AG10803 (cell line): Measurements from ENCODE around the gene EXO1.
A peak's percentile ranks its signal among the peaks of the same experiment; 100 is the strongest.

ENCODE experiments used
- DNase-seq: peaks from one replicate; pipeline ENCODE4 v3.0.0; 2010; ENCODE audit warnings: low read depth
- H3K4me3 ChIP-seq: 2 replicates; pipeline ENCODE4 v1.5.1; 2011; ENCODE audit warnings: mild to moderate bottlenecking, low read length, control low read depth
- TF ChIP-seq, protein P1 (sequence below): conservative IDR thresholded peaks from 2 replicates; pipeline ENCODE4 v1.5.1; 2011; ENCODE audit warnings: mild to moderate bottlenecking, low read length, control low read depth, inconsistent platforms

The EXO1 gene

DNA sequence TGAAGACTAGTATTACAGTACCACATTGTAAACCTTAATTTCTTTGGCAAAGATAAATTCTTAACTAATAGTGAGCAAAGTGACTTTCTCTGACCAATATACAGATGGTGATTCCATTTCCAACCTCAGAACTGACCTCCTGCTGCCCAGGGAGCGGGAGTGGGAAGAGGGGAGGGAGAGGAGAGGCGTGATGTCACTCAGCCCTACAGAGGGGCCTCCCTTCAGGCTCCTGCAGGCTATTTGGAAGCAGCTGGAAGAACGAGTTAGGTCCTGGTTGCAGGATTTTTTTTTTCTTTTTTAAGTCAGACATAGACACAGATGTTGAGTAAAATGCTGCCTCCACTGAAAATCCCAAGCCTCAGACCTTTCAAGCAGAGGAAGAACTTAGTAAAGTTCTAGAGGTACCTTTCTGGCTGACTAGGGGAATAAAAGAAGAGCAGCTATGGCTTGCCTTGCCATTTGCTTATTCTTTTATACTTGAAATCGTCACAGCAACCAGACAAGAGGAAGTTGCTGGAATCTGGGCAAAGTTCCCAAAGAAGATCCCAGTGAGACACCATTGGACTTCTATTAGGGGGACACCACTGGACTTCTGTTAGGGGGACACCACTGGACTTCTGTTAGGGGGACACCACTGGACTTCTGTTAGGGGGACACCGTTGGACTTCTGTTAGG is 54.5 kb downstream of the EXO1 start:
- no peak overlapping the region for H3K4me3 ChIP-seq
- peak; percentile 33 for DNase-seq
- TF ChIP-seq, protein P1, sequence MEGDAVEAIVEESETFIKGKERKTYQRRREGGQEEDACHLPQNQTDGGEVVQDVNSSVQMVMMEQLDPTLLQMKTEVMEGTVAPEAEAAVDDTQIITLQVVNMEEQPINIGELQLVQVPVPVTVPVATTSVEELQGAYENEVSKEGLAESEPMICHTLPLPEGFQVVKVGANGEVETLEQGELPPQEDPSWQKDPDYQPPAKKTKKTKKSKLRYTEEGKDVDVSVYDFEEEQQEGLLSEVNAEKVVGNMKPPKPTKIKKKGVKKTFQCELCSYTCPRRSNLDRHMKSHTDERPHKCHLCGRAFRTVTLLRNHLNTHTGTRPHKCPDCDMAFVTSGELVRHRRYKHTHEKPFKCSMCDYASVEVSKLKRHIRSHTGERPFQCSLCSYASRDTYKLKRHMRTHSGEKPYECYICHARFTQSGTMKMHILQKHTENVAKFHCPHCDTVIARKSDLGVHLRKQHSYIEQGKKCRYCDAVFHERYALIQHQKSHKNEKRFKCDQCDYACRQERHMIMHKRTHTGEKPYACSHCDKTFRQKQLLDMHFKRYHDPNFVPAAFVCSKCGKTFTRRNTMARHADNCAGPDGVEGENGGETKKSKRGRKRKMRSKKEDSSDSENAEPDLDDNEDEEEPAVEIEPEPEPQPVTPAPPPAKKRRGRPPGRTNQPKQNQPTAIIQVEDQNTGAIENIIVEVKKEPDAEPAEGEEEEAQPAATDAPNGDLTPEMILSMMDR = no peak

DNA sequence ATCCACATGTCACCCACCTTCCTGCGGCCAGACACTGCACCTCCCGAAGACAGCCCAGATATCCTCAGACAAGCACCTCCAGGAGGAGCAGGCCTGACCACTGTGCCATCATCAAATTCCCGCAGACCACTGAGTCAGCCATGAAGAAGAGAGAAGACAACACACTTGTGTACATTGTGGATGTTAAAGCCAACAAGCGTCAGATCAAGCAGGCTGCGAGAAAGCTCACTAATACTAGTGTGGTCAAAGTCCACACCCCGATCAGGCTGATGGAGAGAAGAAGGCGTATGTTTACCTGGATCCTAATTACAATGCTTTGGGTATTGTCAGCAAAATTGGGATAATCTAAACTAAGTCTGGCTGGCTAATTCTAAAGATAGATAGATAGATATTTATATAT is 68.2 kb downstream of the EXO1 start:
- no peak overlapping the region for H3K4me3 ChIP-seq
- DNase-seq = no peak
- TF ChIP-seq, protein P1 = no peak

DNA sequence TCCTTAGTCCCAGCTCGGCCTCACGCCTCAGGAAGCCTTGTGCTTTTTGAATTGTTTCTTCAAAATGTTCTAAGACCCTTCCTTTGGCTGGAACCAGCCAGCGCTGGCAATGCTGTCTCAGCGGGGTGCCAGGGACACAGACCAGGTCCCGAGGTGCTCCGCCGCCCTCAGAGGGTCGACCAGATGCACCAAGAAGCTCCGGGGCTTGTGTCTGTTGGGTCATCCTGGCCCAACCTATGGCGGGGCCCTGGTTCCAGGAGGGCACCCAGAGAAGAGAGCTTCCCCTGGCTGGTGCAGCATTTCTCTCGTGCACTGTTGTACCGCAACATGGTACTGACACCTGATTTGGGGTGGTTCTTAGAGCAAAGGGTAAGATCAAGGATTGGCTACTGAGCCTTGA is 69.5 kb downstream of the EXO1 start:
- no peak for DNase-seq
- TF ChIP-seq, protein P1 = no peak
- no peak overlapping the region for H3K4me3 ChIP-seq

DNA sequence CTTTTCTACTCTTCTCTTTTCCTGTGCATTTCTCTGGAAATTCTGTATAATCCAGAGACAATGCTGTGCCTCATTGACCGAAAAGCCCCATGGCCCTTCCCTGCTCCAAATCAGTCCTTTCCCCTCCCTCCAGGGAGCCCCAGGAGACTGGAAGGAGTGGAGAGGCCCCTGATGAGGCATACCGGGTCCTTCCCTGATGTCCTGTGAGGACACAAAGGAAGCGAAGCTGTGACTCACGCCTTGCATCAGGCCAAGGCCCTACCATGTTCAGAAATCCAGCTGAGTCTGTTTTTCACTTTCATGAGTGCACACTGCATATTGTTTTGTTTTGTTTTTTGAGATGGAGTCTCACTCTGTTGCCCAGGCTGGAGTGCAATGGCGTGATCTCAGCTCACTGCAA is 70.9 kb downstream of the EXO1 start:
- no peak overlapping the region for H3K4me3 ChIP-seq
- TF ChIP-seq, protein P1 = no peak
- peak; percentile 69 for DNase-seq

DNA sequence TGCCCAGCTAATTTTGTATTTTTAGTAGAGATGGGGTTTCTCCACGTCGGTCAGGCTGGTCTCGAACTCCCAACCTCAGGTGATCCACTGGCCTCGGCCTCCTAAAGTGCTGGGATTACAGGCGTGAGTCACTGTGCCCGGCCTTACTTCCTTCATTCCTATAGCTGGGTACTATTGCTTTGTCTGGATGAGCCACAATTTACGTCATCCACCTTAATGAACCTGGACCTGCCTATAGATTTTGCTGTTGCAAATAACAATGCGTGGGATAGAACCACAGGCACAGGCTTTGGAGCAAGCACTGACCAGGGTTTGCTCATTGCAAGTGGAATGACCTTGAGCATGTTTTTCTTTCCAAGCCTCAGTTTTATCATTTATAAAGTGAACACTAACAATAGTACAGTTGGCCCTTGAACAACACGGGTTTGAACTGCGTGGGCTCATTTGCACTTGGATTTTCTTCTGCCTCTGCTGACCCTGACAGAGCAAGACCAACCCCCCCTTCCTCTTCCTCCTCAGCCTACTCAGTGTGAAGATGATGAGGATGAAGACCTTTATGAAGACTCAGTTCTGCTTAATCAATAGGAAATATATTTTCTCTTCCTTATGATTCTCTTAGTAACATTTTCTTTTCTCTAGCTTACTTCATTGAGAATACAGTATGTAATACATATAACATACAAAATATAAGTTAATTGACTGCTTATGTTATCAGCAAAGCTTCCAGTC is 76.2 kb downstream of the EXO1 start:
- DNase-seq = no peak
- H3K4me3 ChIP-seq = no peak overlapping the region
- TF ChIP-seq, protein P1 = no peak

DNA sequence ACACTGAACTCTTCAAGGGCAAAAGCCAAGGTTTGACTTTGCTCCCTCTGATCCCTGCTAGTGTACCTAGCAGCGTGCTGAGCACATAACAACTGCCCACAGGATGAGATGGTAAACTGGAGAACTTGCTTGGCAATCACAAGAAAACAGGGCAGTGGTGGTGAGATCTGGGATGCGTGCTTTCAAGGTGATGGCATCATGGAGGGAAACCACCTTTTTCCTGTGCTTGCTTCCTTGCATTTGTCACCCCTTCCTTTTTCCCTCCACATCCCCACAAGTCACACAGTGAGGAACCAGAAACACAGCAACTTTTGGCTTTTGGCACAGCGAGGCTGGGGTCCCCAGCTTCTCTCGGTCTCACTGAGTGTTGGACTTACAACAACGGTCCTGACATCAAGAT is 78.1 kb downstream of the EXO1 start:
- TF ChIP-seq, protein P1 = no peak
- DNase-seq = no peak
- H3K4me3 ChIP-seq = no peak overlapping the region

DNA sequence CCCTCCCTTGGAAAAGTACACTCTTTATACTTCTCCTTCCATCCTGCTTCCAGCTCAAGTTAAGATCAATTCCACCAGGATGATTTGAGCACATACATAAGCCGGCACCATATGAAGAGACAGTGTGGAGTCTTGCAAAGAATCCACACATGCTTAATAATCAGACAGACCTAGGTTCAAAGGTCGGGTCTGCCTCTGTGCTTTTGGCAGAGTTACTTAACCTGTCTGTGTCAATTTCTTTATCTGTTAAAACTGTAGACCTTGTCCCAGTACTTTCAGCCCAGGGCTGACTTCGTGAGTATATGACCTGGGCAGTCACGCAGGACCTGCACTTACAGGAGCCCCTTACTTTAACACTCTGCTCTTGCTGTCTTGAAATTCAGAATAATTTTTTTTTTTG is 79.3 kb downstream of the EXO1 start:
- TF ChIP-seq, protein P1 = no peak
- no peak overlapping the region for H3K4me3 ChIP-seq

More for the DNA sequence above, 79.3 kb downstream of the EXO1 start:
- no peak for DNase-seq
